Glomerular endothelial cell (primary cell): ENCODE measurements around the gene VIL1. TPM values are rescaled to one million over a fixed set of nuclear protein-coding genes. Genes with fewer than 3 reads are reported as not detected.

Experiments
- DNase-seq: peaks from one replicate; pipeline ENCODE4 v3.0.0-alpha.2; 2011; ENCODE audit warnings: low read depth, low spot score; ENCODE audit errors: extremely low read depth
- total RNA-seq: library from RNA; depleted of rRNA; stranded (reverse); fragments of >200 nt; gene quantifications from 2 replicates; pipeline ENCODE4 v1.2.3, GENCODE V29; 2015

Gene VIL1
- total RNA-seq, 1 donor from 2014 or later = not detected

- DNase-seq = no peak
Observed at GRCh38 chr2:218394298-218395089, 24.4 kb upstream of the VIL1 start.

GRCh38 chr2:218395090-218395444 lies 23.9 kb upstream of the VIL1 start:
- DNase-seq = no peak

- DNase-seq = no peak
Observed at GRCh38 chr2:218395456-218395825, 23.5 kb upstream of the VIL1 start.

GRCh38 chr2:218395826-218396687 lies 22.9 kb upstream of the VIL1 start:
- peak; percentile 74 for DNase-seq

GRCh38 chr2:218396688-218397462 lies 22.0 kb upstream of the VIL1 start:
- DNase-seq = no peak

- DNase-seq = no peak
Observed at GRCh38 chr2:218397463-218397819, 21.5 kb upstream of the VIL1 start.

GRCh38 chr2:218397820-218398436 lies 21.0 kb upstream of the VIL1 start:
- DNase-seq = no peak

- no peak for DNase-seq
Observed at GRCh38 chr2:218398437-218399390, 20.2 kb upstream of the VIL1 start.

- peak; percentile 76 for DNase-seq
Observed at GRCh38 chr2:218399391-218400166, 19.3 kb upstream of the VIL1 start, which contains the start of gene CTDSP1. Gene CTDSP1, plus strand, starts transcription at chr2:218399868. Its CDS starts 223 bp downstream, at chr2:218400091.

- no peak for DNase-seq
Observed at GRCh38 chr2:218400167-218400929, 18.6 kb upstream of the VIL1 start.

GRCh38 chr2:218400930-218401881 lies 17.7 kb upstream of the VIL1 start:
- no peak for DNase-seq

GRCh38 chr2:218401890-218402289 lies 17.0 kb upstream of the VIL1 start:
- no peak for DNase-seq

- no peak for DNase-seq
Observed at GRCh38 chr2:218402491-218402901, 16.4 kb upstream of the VIL1 start.

GRCh38 chr2:218402911-218403411 lies 16.0 kb upstream of the VIL1 start:
- no peak for DNase-seq

- no peak for DNase-seq
Observed at GRCh38 chr2:218403810-218404209, 15.1 kb upstream of the VIL1 start.

- no peak for DNase-seq
Observed at GRCh38 chr2:218404351-218405085, 14.4 kb upstream of the VIL1 start.
